ENCODE measurements around the gene SETX.

Gene SETX

GRCh38 chr9:132234535-132234934, 120.3 kb downstream of the SETX start:
- no peak overlapping the region for H3K27ac ChIP-seq
- ChIA-PET POLR2A (ENCODE audit: low non-redundant PET) (no interaction called here), CTCF (interaction anchor here (0.8 to 3.4 kb wide), 5 partner anchors 9 to 494 kb away, joined by 3 to 44 read pairs (median 5); no protein-coding TSS in a partner anchor)
- TF ChIP-seq, protein P1, sequence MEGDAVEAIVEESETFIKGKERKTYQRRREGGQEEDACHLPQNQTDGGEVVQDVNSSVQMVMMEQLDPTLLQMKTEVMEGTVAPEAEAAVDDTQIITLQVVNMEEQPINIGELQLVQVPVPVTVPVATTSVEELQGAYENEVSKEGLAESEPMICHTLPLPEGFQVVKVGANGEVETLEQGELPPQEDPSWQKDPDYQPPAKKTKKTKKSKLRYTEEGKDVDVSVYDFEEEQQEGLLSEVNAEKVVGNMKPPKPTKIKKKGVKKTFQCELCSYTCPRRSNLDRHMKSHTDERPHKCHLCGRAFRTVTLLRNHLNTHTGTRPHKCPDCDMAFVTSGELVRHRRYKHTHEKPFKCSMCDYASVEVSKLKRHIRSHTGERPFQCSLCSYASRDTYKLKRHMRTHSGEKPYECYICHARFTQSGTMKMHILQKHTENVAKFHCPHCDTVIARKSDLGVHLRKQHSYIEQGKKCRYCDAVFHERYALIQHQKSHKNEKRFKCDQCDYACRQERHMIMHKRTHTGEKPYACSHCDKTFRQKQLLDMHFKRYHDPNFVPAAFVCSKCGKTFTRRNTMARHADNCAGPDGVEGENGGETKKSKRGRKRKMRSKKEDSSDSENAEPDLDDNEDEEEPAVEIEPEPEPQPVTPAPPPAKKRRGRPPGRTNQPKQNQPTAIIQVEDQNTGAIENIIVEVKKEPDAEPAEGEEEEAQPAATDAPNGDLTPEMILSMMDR (conservative IDR thresholded peaks at IDR 0.05; ENCODE audit: low read depth): no peak
- no peak for DNase-seq (ENCODE audit: low spot score)

- CTCF ChIA-PET: interaction anchor here (0.6 to 2.2 kb wide), 6 partner anchors 51 to 478 kb away, joined by 3 to 5 read pairs (median 3); no protein-coding TSS in a partner anchor
- H3K27ac ChIP-seq: no peak overlapping the region
- no peak for DNase-seq (ENCODE audit: low spot score)
- POLR2A ChIA-PET (ENCODE audit: low non-redundant PET): no interaction called here
- TF ChIP-seq, protein P1 (conservative IDR thresholded peaks at IDR 0.05; ENCODE audit: low read depth): no peak
Measured at GRCh38 chr9:132233138-132233537, 121.6 kb downstream of the SETX start.

- DNase-seq (ENCODE audit: low spot score): no peak
- CTCF ChIA-PET: interaction anchor here (0.6 to 2.2 kb wide), 3 partner anchors 50 to 201 kb away, joined by 3 to 5 read pairs (median 3); no protein-coding TSS in a partner anchor
- TF ChIP-seq, protein P1 (conservative IDR thresholded peaks at IDR 0.05; ENCODE audit: low read depth): no peak
- no peak overlapping the region for H3K27ac ChIP-seq
- POLR2A ChIA-PET (ENCODE audit: low non-redundant PET): no interaction called here
Measured at GRCh38 chr9:132232522-132232921, 122.3 kb downstream of the SETX start.

GRCh38 chr9:132231019-132231701, 123.6 kb downstream of the SETX start:
- H3K27ac ChIP-seq: no peak overlapping the region
- TF ChIP-seq, protein P1 (conservative IDR thresholded peaks at IDR 0.05; ENCODE audit: low read depth): no peak
- DNase-seq (ENCODE audit: low spot score): no peak
- ChIA-PET POLR2A (ENCODE audit: low non-redundant PET) (no interaction called here), CTCF (interaction anchor here (0.6 to 1.7 kb wide), 5 partner anchors 13 to 378 kb away, joined by 3 to 4 read pairs (median 3); no protein-coding TSS in a partner anchor)

DNA sequence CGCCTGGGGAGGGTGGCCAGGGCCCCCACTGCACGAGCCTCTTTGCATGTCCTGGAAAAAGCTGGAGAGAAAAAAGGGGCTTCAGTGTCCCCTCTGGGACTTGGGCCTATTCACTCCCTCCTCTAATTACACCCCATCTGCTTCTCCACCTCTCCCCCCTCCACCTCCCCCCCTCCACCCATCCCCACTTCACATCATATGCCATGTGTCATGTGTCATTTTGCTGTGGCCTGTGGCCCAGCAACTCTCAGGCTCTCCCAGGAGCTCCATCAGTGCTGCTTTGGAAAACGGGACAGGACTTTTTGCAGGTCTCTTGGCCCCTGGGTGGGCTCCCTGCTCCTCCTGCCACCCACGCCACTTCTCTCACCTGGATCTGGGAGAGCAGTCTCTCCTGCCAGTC, 124.2 kb downstream of the SETX start:
- no peak for DNase-seq (ENCODE audit: low spot score)
- POLR2A ChIA-PET (ENCODE audit: low non-redundant PET): no interaction called here
- H3K27ac ChIP-seq: no peak overlapping the region
- TF ChIP-seq, protein P1 (conservative IDR thresholded peaks at IDR 0.05; ENCODE audit: low read depth): no peak
- CTCF ChIA-PET: interaction anchor here (0.7 to 1.7 kb wide), 5 partner anchors 12 to 331 kb away, joined by 3 to 4 read pairs (median 3); no protein-coding TSS in a partner anchor

DNA sequence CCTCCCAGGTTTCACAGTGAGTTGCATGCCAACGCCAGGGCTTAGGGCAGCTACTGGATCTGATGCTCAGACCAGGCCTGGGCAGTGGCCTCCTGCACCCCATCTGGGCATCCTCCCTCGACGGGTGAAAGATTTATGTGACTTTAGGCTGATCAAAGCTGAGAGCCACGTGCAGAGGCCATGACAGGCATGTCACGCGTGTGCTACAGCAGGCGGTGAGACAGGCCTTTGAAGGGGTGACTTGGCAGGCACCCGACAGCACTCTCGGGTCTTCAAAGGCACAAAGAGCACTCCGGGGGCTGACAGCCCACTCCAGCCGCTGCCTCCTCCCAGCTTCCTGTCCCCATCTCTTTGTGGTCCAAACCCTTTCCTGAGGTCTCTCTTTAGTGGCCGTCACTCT, 126.7 kb downstream of the SETX start:
- ChIA-PET CTCF (interaction anchor here (1.6 kb wide), 1 partner anchor 8 kb away, joined by 6 read pairs; no protein-coding TSS in a partner anchor), POLR2A (ENCODE audit: low non-redundant PET) (no interaction called here)
- TF ChIP-seq, protein P1 (conservative IDR thresholded peaks at IDR 0.05; ENCODE audit: low read depth): no peak
- no peak for DNase-seq (ENCODE audit: low spot score)
- no peak overlapping the region for H3K27ac ChIP-seq
